Endothelial cell (in vitro differentiated cells): Measurements from ENCODE around the gene ATP6AP1. TPM values are rescaled to one million over a fixed set of nuclear protein-coding genes. Genes with fewer than 3 reads are reported as not detected.

ENCODE experiments used
- DNase-seq: peaks from one replicate; pipeline ENCODE4 v3.0.0; 2021; ENCODE audit warnings: low spot score
- H3K27ac Mint-ChIP-seq: one replicate; pipeline ENCODE4 v1.8.0; 2021; ENCODE audit warnings: mixed read lengths, inconsistent platforms; ENCODE audit not compliant: unreplicated experiment
- H3K27me3 Mint-ChIP-seq: one replicate; pipeline ENCODE4 v1.8.0; 2021; ENCODE audit warnings: mild to moderate bottlenecking, moderate library complexity, mixed read lengths, inconsistent platforms; ENCODE audit not compliant: unreplicated experiment
- H3K36me3 Mint-ChIP-seq: one replicate; pipeline ENCODE4 v1.8.0; 2021; ENCODE audit warnings: mild to moderate bottlenecking, low read depth, mixed read lengths, inconsistent platforms; ENCODE audit not compliant: unreplicated experiment
- H3K4me1 Mint-ChIP-seq: one replicate; pipeline ENCODE4 v1.8.0; 2021; ENCODE audit warnings: mild to moderate bottlenecking, mixed read lengths, inconsistent platforms; ENCODE audit not compliant: unreplicated experiment
- H3K4me3 Mint-ChIP-seq: one replicate; pipeline ENCODE4 v1.8.0; 2021; ENCODE audit warnings: mild to moderate bottlenecking, mixed read lengths, inconsistent platforms; ENCODE audit not compliant: unreplicated experiment
- H3K9me3 Mint-ChIP-seq: one replicate; pipeline ENCODE4 v1.8.0; 2021; ENCODE audit warnings: mixed read lengths, inconsistent platforms; ENCODE audit not compliant: unreplicated experiment
- CTCF ChIP-seq: fragments of 200-600 bp; sonication (generic); IDR thresholded peaks from one replicate; pipeline ENCODE4 v1.5.0; 2021; ENCODE audit warnings: antibody characterized with exemption; ENCODE audit not compliant: unreplicated experiment
- total RNA-seq: library from RNA; stranded (reverse); fragmentation: NEBNext Ultra II Directional; extraction: Animal tissue kit (Norgen Biotek cat#: 25700); gene quantifications from one replicate; pipeline ENCODE4 v1.2.1, GENCODE V29; 2021; ENCODE audit not compliant: unreplicated experiment

Gene ATP6AP1
- total RNA-seq, 1 donor from 2014 or later = 100 TPM

GRCh38 chrX:154432210-154432609 is 3.7 kb downstream of the ATP6AP1 start:
- Mint-ChIP-seq H3K36me3 (peaks cover 9% of the 10 kb centered on the region), H3K27ac (no peak overlapping the region), H3K27me3 (peaks cover 7% of the 10 kb centered on the region), H3K4me3 (no peak overlapping the region), H3K9me3 (no peaks in the 10 kb centered on the region), H3K4me1 (peaks cover 23% of the 10 kb centered on the region)
- no peak for TF ChIP-seq CTCF
- no peak for DNase-seq

GRCh38 chrX:154433605-154434004 is 5.1 kb downstream of the ATP6AP1 start:
- no peak for DNase-seq
- peak overlapping the region; percentile 31 for H3K4me3 Mint-ChIP-seq
- peaks cover 9% of the 10 kb centered on the region for H3K36me3 Mint-ChIP-seq
- no peak overlapping the region for H3K27ac Mint-ChIP-seq
- no peak for TF ChIP-seq CTCF
- peaks cover 23% of the 10 kb centered on the region for H3K4me1 Mint-ChIP-seq
- peaks cover 7% of the 10 kb centered on the region for H3K27me3 Mint-ChIP-seq
- H3K9me3 Mint-ChIP-seq = no peaks in the 10 kb centered on the region

- Mint-ChIP-seq H3K4me1 (peaks cover 19% of the 10 kb centered on the region), H3K27ac (no peak overlapping the region), H3K9me3 (no peaks in the 10 kb centered on the region), H3K36me3 (peaks cover 12% of the 10 kb centered on the region), H3K27me3 (peaks cover 3% of the 10 kb centered on the region), H3K4me3 (no peak overlapping the region)
- TF ChIP-seq CTCF = no peak
- DNase-seq = no peak
Measured at GRCh38 chrX:154434394-154435168, 6.1 kb downstream of the ATP6AP1 start.

- H3K4me1 Mint-ChIP-seq = peaks cover 17% of the 10 kb centered on the region
- H3K27me3 Mint-ChIP-seq = peaks cover 3% of the 10 kb centered on the region
- peaks cover 12% of the 10 kb centered on the region for H3K36me3 Mint-ChIP-seq
- no peak for DNase-seq
- H3K27ac Mint-ChIP-seq = no peak overlapping the region
- TF ChIP-seq CTCF = no peak
- peak overlapping the region; percentile 89 for H3K4me3 Mint-ChIP-seq
- H3K9me3 Mint-ChIP-seq = no peaks in the 10 kb centered on the region
Measured at GRCh38 chrX:154435171-154435733, 6.8 kb downstream of the ATP6AP1 start.

- peaks cover 3% of the 10 kb centered on the region for H3K27me3 Mint-ChIP-seq
- DNase-seq = peak; percentile 22
- TF ChIP-seq CTCF = no peak
- H3K36me3 Mint-ChIP-seq = peaks cover 7% of the 10 kb centered on the region
- no peaks in the 10 kb centered on the region for H3K9me3 Mint-ChIP-seq
- H3K4me3 Mint-ChIP-seq = peak overlapping the region; percentile 89
- peak overlapping the region; percentile 70 for H3K27ac Mint-ChIP-seq
- peaks cover 8% of the 10 kb centered on the region for H3K4me1 Mint-ChIP-seq
Measured at GRCh38 chrX:154436374-154436982, 8.0 kb downstream of the ATP6AP1 start.
